H9 (cell line): ENCODE measurements around the gene SLC49A4. TPM values are rescaled to one million over a fixed set of nuclear protein-coding genes. Genes with fewer than 3 reads are reported as not detected.
A peak's percentile ranks its signal among the peaks of the same experiment; 100 is the strongest.

Experiments used
- DNase-seq: peaks from one replicate; pipeline ENCODE4 v3.0.0-alpha.2; 2017
- H2AFZ ChIP-seq: one replicate; pipeline ENCODE4 v1.6.1; 2013; ENCODE audit warnings: mild to moderate bottlenecking, low read length, control low read depth, moderate library complexity
- H2AK5ac ChIP-seq: 2 replicates; pipeline ENCODE4 v1.6.1; 2013; ENCODE audit warnings: low read length, control low read depth, mixed read lengths; ENCODE audit not compliant: insufficient read length
- H2BK120ac ChIP-seq: one replicate; pipeline ENCODE4 v1.6.1; 2013; ENCODE audit warnings: low read depth, mild to moderate bottlenecking, low read length, control low read depth, inconsistent platforms; ENCODE audit not compliant: poor library complexity, severe bottlenecking
- H2BK12ac ChIP-seq: 2 replicates; pipeline ENCODE4 v1.6.1; 2013; ENCODE audit warnings: low read length, control low read depth, mixed read lengths, low read depth; ENCODE audit not compliant: insufficient read length
- H2BK15ac ChIP-seq: 2 replicates; pipeline ENCODE4 v1.6.1; 2013; ENCODE audit warnings: low read depth, low read length, control low read depth
- H2BK20ac ChIP-seq: one replicate; pipeline ENCODE4 v1.6.1; 2013; ENCODE audit warnings: low read depth, mild to moderate bottlenecking, low read length, control low read depth, inconsistent platforms; ENCODE audit not compliant: poor library complexity, severe bottlenecking
- H2BK5ac ChIP-seq: 2 replicates; pipeline ENCODE4 v1.6.1; 2013; ENCODE audit warnings: low read length, control low read depth, mixed read lengths; ENCODE audit not compliant: insufficient read length
- H3K14ac ChIP-seq: 2 replicates; pipeline ENCODE4 v1.6.1; 2013; ENCODE audit warnings: low read length, control low read depth; ENCODE audit not compliant: insufficient read depth
- H3K18ac ChIP-seq: 2 replicates; pipeline ENCODE4 v1.6.1; 2013; ENCODE audit warnings: low read depth, mild to moderate bottlenecking, mixed read lengths, low read length, control low read depth; ENCODE audit not compliant: insufficient read length
- H3K23ac ChIP-seq: 2 replicates; pipeline ENCODE4 v1.6.1; 2013; ENCODE audit warnings: low read length, control low read depth, mixed read lengths, low read depth; ENCODE audit not compliant: insufficient read length
- H3K23me2 ChIP-seq: 2 replicates; pipeline ENCODE4 v1.6.1; 2013; ENCODE audit warnings: low read depth, mild to moderate bottlenecking, mixed read lengths, low read length, control low read depth; ENCODE audit not compliant: insufficient read length, poor library complexity, severe bottlenecking
- H3K27ac ChIP-seq: 2 replicates; pipeline ENCODE4 v1.5.1; 2013; ENCODE audit warnings: low read length, control low read depth, mixed read lengths, low read depth; ENCODE audit not compliant: insufficient read length
- H3K27me3 ChIP-seq: 2 replicates; pipeline ENCODE4 v1.6.1; 2013; ENCODE audit warnings: low read length, control low read depth, inconsistent platforms; ENCODE audit not compliant: insufficient read depth
- H3K4ac ChIP-seq: 2 replicates; pipeline ENCODE4 v1.6.1; 2013; ENCODE audit warnings: low read depth, mild to moderate bottlenecking, control low read depth, inconsistent platforms, low read length, moderate library complexity
- H3K4me1 ChIP-seq: 2 replicates; pipeline ENCODE4 v1.6.1; 2013; ENCODE audit warnings: low read length, control low read depth, inconsistent platforms; ENCODE audit not compliant: insufficient read depth
- H3K4me2 ChIP-seq: 2 replicates; pipeline ENCODE4 v1.6.1; 2013; ENCODE audit warnings: low read length, control low read depth, mixed read lengths; ENCODE audit not compliant: insufficient read length, insufficient read depth
- H3K56ac ChIP-seq: 2 replicates; pipeline ENCODE4 v1.6.1; 2013; ENCODE audit warnings: low read depth, mild to moderate bottlenecking, mixed read lengths, low read length, control low read depth; ENCODE audit not compliant: insufficient read length
- H3K79me1 ChIP-seq: 2 replicates; pipeline ENCODE4 v1.6.1; 2013; ENCODE audit warnings: low read depth, mild to moderate bottlenecking, moderate library complexity, low read length, control low read depth, inconsistent platforms; ENCODE audit not compliant: insufficient read depth, poor library complexity, severe bottlenecking
- H3K79me2 ChIP-seq: 2 replicates; pipeline ENCODE4 v1.6.1; 2013; ENCODE audit warnings: low read length, control low read depth, inconsistent platforms; ENCODE audit not compliant: insufficient read depth
- H3K9ac ChIP-seq: 2 replicates; pipeline ENCODE4 v1.6.1; 2013; ENCODE audit warnings: low read length, control low read depth, mixed read lengths; ENCODE audit not compliant: insufficient read length; ENCODE audit errors: extremely low read depth
- H3K9me3 ChIP-seq: one replicate; pipeline ENCODE4 v1.6.1; 2013; ENCODE audit warnings: low read depth, low read length, inconsistent platforms; ENCODE audit not compliant: control insufficient read depth
- H3T11ph ChIP-seq: one replicate; pipeline ENCODE4 v1.6.1; 2013; ENCODE audit warnings: mild to moderate bottlenecking, low read length, control low read depth, inconsistent platforms
- H4K20me1 ChIP-seq: one replicate; pipeline ENCODE4 v1.6.1; 2013; ENCODE audit not compliant: control insufficient read depth, insufficient read length, insufficient read depth
- H4K5ac ChIP-seq: 2 replicates; pipeline ENCODE4 v1.6.1; 2013; ENCODE audit warnings: low read depth, mild to moderate bottlenecking, mixed read lengths, low read length, control low read depth; ENCODE audit not compliant: insufficient read length
- H4K8ac ChIP-seq: replicated peaks from 2 replicates; pipeline ENCODE4 v1.6.1; 2013; ENCODE audit warnings: low read length, control low read depth, mixed read lengths, low read depth; ENCODE audit not compliant: insufficient read length
- H4K91ac ChIP-seq: 2 replicates; pipeline ENCODE4 v1.6.1; 2013; ENCODE audit warnings: low read depth, mild to moderate bottlenecking, moderate library complexity, mixed read lengths, low read length, control low read depth; ENCODE audit not compliant: insufficient read length
- H3K27ac Mint-ChIP-seq, 3 experiments: 2 replicates in 2 of 3; 3 replicates in 1 of 3; pipeline ENCODE4 v1.8.0; 2020 to 2021; ENCODE audit warnings: mixed read lengths in 3 of 3, mild to moderate bottlenecking in 1 of 3, moderate library complexity in 1 of 3
- H3K27me3 Mint-ChIP-seq: 2 replicates; pipeline ENCODE4 v1.8.0; 2021; ENCODE audit warnings: low read depth, mild to moderate bottlenecking, moderate library complexity, mixed read lengths
- H3K36me3 Mint-ChIP-seq, 3 experiments: 2 replicates in 2 of 3; 3 replicates in 1 of 3; pipeline ENCODE4 v1.8.0; 2020 to 2021; ENCODE audit warnings: low read depth in 3 of 3, mixed read lengths in 3 of 3; ENCODE audit not compliant: insufficient read depth in 1 of 3
- H3K4me1 Mint-ChIP-seq, 2 experiments: 2 replicates each; pipeline ENCODE4 v1.8.0; 2020; ENCODE audit warnings: mixed read lengths in 2 of 2
- H3K4me3 Mint-ChIP-seq, 2 experiments: 2 replicates in 1 of 2; 3 replicates in 1 of 2; pipeline ENCODE4 v1.8.0; 2020 to 2021; ENCODE audit warnings: mild to moderate bottlenecking in 2 of 2, mixed read lengths in 2 of 2, moderate library complexity in 1 of 2
- H3K9me3 Mint-ChIP-seq, 2 experiments: 2 replicates in 1 of 2; 3 replicates in 1 of 2; pipeline ENCODE4 v1.8.0; 2020; ENCODE audit warnings: mild to moderate bottlenecking in 2 of 2, mixed read lengths in 2 of 2, moderate library complexity in 1 of 2
- WGBS: extraction: QIAGEN DNeasy Blood & Tissue Kit; methylation state at CpG from one replicate; pipeline ENCODE4 v1.1.7; 2013; ENCODE audit warnings: missing lambda C conversion rate, low lambda C conversion rate, mixed read lengths; ENCODE audit not compliant: insufficient read length; ENCODE audit errors: extremely low coverage; 5-methylcytosine and 5-hydroxymethylcytosine counted together
- total RNA-seq: library from RNA; stranded (reverse); gene quantifications from 2 replicates; pipeline ENCODE4 v1.2.1, GENCODE V29; 2021
- TF ChIP-seq, protein P1 (sequence below): fragments of 200-600 bp; sonication (generic); conservative IDR thresholded peaks from 3 replicates; pipeline ENCODE4 v1.8.0; 2021; ENCODE audit warnings: antibody characterized with exemption, mild to moderate bottlenecking

The SLC49A4 gene
- total RNA-seq, 1 experiment from 2014 or later: 10.7 TPM

DNA sequence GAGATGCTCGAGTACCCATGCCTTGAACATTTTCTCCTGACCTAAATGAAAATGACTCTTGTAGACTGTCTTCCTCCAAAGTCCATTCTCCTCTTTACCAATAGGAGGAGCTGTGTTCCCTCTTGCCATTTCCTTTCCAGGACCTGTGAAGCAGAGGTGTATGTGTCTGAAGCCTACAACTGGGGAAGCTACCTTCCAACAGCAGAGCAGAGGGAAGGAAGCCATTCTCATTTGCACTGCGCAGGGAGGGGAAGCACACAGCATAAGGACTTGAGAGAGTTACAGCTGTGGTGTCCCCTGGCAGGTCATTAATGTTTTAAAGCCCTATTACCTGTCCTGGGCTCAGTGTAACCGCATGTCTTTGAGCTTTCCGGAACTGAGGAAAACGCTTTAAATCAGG is 39.9 kb upstream of the SLC49A4 start:
- H3K4me3 Mint-ChIP-seq: no peak overlapping the region
- no peak overlapping the region for H3K23ac ChIP-seq
- H4K8ac ChIP-seq: no peak overlapping the region
- peaks cover 4 to 15% of the 10 kb centered on the region in 2 experiments for H3K4me1 Mint-ChIP-seq
- H3T11ph ChIP-seq: no peak overlapping the region
- no peak overlapping the region for H3K4ac ChIP-seq
- no peak overlapping the region for H3K4me2 ChIP-seq
- H3K36me3 Mint-ChIP-seq: peaks cover 6 to 9% (median 8%) of the 10 kb centered on the region in 3 experiments; a peak in 6 of 7 replicates
- H3K23me2 ChIP-seq: no peaks in the 10 kb centered on the region
- no peak overlapping the region for H2BK20ac ChIP-seq
- TF ChIP-seq, protein P1, sequence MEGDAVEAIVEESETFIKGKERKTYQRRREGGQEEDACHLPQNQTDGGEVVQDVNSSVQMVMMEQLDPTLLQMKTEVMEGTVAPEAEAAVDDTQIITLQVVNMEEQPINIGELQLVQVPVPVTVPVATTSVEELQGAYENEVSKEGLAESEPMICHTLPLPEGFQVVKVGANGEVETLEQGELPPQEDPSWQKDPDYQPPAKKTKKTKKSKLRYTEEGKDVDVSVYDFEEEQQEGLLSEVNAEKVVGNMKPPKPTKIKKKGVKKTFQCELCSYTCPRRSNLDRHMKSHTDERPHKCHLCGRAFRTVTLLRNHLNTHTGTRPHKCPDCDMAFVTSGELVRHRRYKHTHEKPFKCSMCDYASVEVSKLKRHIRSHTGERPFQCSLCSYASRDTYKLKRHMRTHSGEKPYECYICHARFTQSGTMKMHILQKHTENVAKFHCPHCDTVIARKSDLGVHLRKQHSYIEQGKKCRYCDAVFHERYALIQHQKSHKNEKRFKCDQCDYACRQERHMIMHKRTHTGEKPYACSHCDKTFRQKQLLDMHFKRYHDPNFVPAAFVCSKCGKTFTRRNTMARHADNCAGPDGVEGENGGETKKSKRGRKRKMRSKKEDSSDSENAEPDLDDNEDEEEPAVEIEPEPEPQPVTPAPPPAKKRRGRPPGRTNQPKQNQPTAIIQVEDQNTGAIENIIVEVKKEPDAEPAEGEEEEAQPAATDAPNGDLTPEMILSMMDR: peak; percentile 91
- no peaks in the 10 kb centered on the region for H3K9me3 Mint-ChIP-seq
- H3K27ac ChIP-seq: no peak overlapping the region
- H2BK120ac ChIP-seq: no peak overlapping the region
- H2BK15ac ChIP-seq: no peak overlapping the region
- H3K27me3 ChIP-seq: no peaks in the 10 kb centered on the region
- no peaks in the 10 kb centered on the region for H3K79me2 ChIP-seq
- H3K56ac ChIP-seq: no peak overlapping the region
- no peaks in the 10 kb centered on the region for H3K9me3 ChIP-seq
- no peak overlapping the region for H4K91ac ChIP-seq
- WGBS: no CpG with 5 or more reads among the region's 5 CpGs
- no peak overlapping the region for H2BK12ac ChIP-seq
- H3K9ac ChIP-seq: no peak overlapping the region
- no peak overlapping the region for H3K18ac ChIP-seq
- no peak overlapping the region for H3K27ac Mint-ChIP-seq
- DNase-seq: peak; percentile 70
- H3K79me1 ChIP-seq: no peaks in the 10 kb centered on the region
- H4K5ac ChIP-seq: no peak overlapping the region
- no peak overlapping the region for H3K14ac ChIP-seq
- no peaks in the 10 kb centered on the region for H3K27me3 Mint-ChIP-seq
- no peaks in the 10 kb centered on the region for H3K4me1 ChIP-seq
- no peak overlapping the region for H2AK5ac ChIP-seq
- no peak overlapping the region for H2BK5ac ChIP-seq
- no peak overlapping the region for H2AFZ ChIP-seq
- H4K20me1 ChIP-seq: no peaks in the 10 kb centered on the region
